ENCODE results near the gene BUD13. TPM values are rescaled to one million over a fixed set of nuclear protein-coding genes. Genes with fewer than 3 reads are reported as not detected.

The BUD13 gene
- polyA plus RNA-seq, 1 donor (not counting 4 experiments of a cell fraction or from before 2014, with no cell fraction given): 12.6 TPM

DNA sequence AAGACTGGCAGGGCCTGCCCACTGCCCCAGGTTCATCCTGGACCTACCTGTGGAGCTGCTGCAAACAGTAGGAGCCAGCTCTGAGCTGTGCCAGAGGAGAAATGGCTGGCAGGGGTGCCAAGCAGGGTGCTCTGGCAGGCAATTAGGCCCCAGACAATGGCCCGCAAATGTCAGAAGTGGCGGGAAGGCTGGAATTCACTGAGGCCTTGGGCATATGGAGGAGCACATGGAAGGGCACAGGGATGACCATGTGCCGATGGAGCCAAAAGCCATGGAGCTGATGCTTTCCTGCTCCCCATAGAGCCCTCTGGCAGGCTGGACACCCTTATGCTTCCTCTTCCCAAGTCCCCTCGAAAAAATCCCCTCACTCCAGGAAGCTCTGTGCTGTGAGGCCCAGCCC lies 62.0 kb downstream of the BUD13 start:
- H3K27me3 ChIP-seq (ENCODE audit: control insufficient read depth, extremely low read depth, insufficient read depth, low read length): no peaks in the 10 kb centered on the region
- H3K9me1 ChIP-seq (ENCODE audit: control insufficient read depth, extremely low read depth, insufficient read depth, low read length): no peaks in the 10 kb centered on the region
- H2AFZ ChIP-seq (ENCODE audit: control insufficient read depth, low read length): no peak overlapping the region
- H3K4me2 ChIP-seq (ENCODE audit: control insufficient read depth, extremely low read depth, insufficient read depth, low read depth, low read length): no peak overlapping the region
- H3K4me1 ChIP-seq (ENCODE audit: control insufficient read depth, extremely low read depth, insufficient read depth, low read length): peaks cover 11% of the 10 kb centered on the region
- no peak overlapping the region for H3K27ac ChIP-seq (ENCODE audit: control insufficient read depth, insufficient read depth, low read length)
- no peaks in the 10 kb centered on the region for H3K36me3 ChIP-seq (ENCODE audit: control insufficient read depth in 2 of 2, extremely low read depth in 1 of 2, insufficient read depth in 2 of 2, low read length in 2 of 2)
- DNase-seq (ENCODE audit: low read depth, low spot score): no peak
- no peak overlapping the region for H3K4me3 ChIP-seq (ENCODE audit: control insufficient read depth in 2 of 3, extremely low read depth in 1 of 3, insufficient read depth in 2 of 3, low read depth in 1 of 3, low read length in 3 of 3)
- dilution Hi-C loops (cut with MboI; ENCODE audit: extremely low pct_ligation_motif_present, low sequenced_read_pairs): no loop called here
- no peak for TF ChIP-seq EZH2 (IDR thresholded peaks at IDR 0.05; ENCODE audit: low read length)
- TF ChIP-seq, protein P1, sequence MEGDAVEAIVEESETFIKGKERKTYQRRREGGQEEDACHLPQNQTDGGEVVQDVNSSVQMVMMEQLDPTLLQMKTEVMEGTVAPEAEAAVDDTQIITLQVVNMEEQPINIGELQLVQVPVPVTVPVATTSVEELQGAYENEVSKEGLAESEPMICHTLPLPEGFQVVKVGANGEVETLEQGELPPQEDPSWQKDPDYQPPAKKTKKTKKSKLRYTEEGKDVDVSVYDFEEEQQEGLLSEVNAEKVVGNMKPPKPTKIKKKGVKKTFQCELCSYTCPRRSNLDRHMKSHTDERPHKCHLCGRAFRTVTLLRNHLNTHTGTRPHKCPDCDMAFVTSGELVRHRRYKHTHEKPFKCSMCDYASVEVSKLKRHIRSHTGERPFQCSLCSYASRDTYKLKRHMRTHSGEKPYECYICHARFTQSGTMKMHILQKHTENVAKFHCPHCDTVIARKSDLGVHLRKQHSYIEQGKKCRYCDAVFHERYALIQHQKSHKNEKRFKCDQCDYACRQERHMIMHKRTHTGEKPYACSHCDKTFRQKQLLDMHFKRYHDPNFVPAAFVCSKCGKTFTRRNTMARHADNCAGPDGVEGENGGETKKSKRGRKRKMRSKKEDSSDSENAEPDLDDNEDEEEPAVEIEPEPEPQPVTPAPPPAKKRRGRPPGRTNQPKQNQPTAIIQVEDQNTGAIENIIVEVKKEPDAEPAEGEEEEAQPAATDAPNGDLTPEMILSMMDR (optimal IDR thresholded peaks at IDR 0.05 in 1 of 3, IDR thresholded peaks at IDR 0.05 in 1 of 3, conservative IDR thresholded peaks at IDR 0.05 in 1 of 3; ENCODE audit: extremely low read depth in 1 of 3, insufficient read depth in 2 of 3, low read length in 3 of 3): no peak
- H3K9me3 ChIP-seq (ENCODE audit: control insufficient read depth, low read depth, low read length): no peaks in the 10 kb centered on the region
- no peak for FAIRE-seq
- H4K20me1 ChIP-seq (ENCODE audit: control insufficient read depth, extremely low read depth, insufficient read depth, low read length): no peaks in the 10 kb centered on the region
- no peak overlapping the region for H3K9ac ChIP-seq (ENCODE audit: control insufficient read depth, extremely low read depth, insufficient read depth, low read length)
- no peaks in the 10 kb centered on the region for H3K79me2 ChIP-seq (ENCODE audit: control insufficient read depth, insufficient read depth, low read length)

- dilution Hi-C loops (cut with MboI; ENCODE audit: extremely low pct_ligation_motif_present, low sequenced_read_pairs): no loop called here
- no peak overlapping the region for H3K4me3 ChIP-seq (ENCODE audit: control insufficient read depth in 2 of 3, extremely low read depth in 1 of 3, insufficient read depth in 2 of 3, low read depth in 1 of 3, low read length in 3 of 3)
- H3K27ac ChIP-seq (ENCODE audit: control insufficient read depth, insufficient read depth, low read length): no peak overlapping the region
- FAIRE-seq: no peak
- H4K20me1 ChIP-seq (ENCODE audit: control insufficient read depth, extremely low read depth, insufficient read depth, low read length): no peaks in the 10 kb centered on the region
- no peak overlapping the region for H3K4me2 ChIP-seq (ENCODE audit: control insufficient read depth, extremely low read depth, insufficient read depth, low read depth, low read length)
- no peak overlapping the region for H2AFZ ChIP-seq (ENCODE audit: control insufficient read depth, low read length)
- peaks cover 11% of the 10 kb centered on the region for H3K4me1 ChIP-seq (ENCODE audit: control insufficient read depth, extremely low read depth, insufficient read depth, low read length)
- no peaks in the 10 kb centered on the region for H3K27me3 ChIP-seq (ENCODE audit: control insufficient read depth, extremely low read depth, insufficient read depth, low read length)
- H3K9ac ChIP-seq (ENCODE audit: control insufficient read depth, extremely low read depth, insufficient read depth, low read length): no peak overlapping the region
- no peaks in the 10 kb centered on the region for H3K9me3 ChIP-seq (ENCODE audit: control insufficient read depth, low read depth, low read length)
- H3K79me2 ChIP-seq (ENCODE audit: control insufficient read depth, insufficient read depth, low read length): no peaks in the 10 kb centered on the region
- H3K36me3 ChIP-seq (ENCODE audit: control insufficient read depth in 2 of 2, extremely low read depth in 1 of 2, insufficient read depth in 2 of 2, low read length in 2 of 2): no peaks in the 10 kb centered on the region
- no peaks in the 10 kb centered on the region for H3K9me1 ChIP-seq (ENCODE audit: control insufficient read depth, extremely low read depth, insufficient read depth, low read length)
- DNase-seq (ENCODE audit: low read depth, low spot score): no peak
- TF ChIP-seq, protein P1 (optimal IDR thresholded peaks at IDR 0.05 in 1 of 3, IDR thresholded peaks at IDR 0.05 in 1 of 3, conservative IDR thresholded peaks at IDR 0.05 in 1 of 3; ENCODE audit: extremely low read depth in 1 of 3, insufficient read depth in 2 of 3, low read length in 3 of 3): no peak
- TF ChIP-seq EZH2 (IDR thresholded peaks at IDR 0.05; ENCODE audit: low read length): no peak
These were observed 62.6 kb downstream of the BUD13 start for GRCh38 chr11:116710001-116710674.
